T47D (cell line): ENCODE measurements around the gene GJB4.

Source experiments
- DNase-seq, 2 experiments: peaks; one replicate each; pipeline versions ENCODE4 v3.0.0 to v3.0.0-alpha.2; 2011 to 2012; ENCODE audit warnings: low read depth in 1 of 2, low spot score in 1 of 2
- JUND ChIP-seq: IDR thresholded peaks from 2 replicates; pipeline ENCODE4 v1.6.1; 2012; ENCODE audit warnings: low read depth
- in situ Hi-C: cut with HindIII; loops from 2 replicates; pipeline ENCODE4 v1.10.0; 2016; ENCODE audit warnings: low sequenced_read_pairs, low pct_unique_long_range_greater_than_20kb

The GJB4 gene

GRCh38 chr1:34777519-34778321, 18.2 kb downstream of the GJB4 start:
- TF ChIP-seq JUND, result no peak
- no peak for DNase-seq
- in situ Hi-C loops, result no loop called here

- no peak for DNase-seq
- in situ Hi-C loops, result no loop called here
- TF ChIP-seq JUND, result no peak
Observed at GRCh38 chr1:34778381-34778780, 18.8 kb downstream of the GJB4 start.

GRCh38 chr1:34779005-34779404, 19.5 kb downstream of the GJB4 start:
- TF ChIP-seq JUND, result no peak
- in situ Hi-C loops, result no loop called here
- DNase-seq, result no peak

GRCh38 chr1:34779526-34779925, 20.0 kb downstream of the GJB4 start:
- in situ Hi-C loops, result no loop called here
- no peak for DNase-seq
- TF ChIP-seq JUND, result no peak

- in situ Hi-C loops, result no loop called here
- TF ChIP-seq JUND, result no peak
- DNase-seq, result no peak
Observed at GRCh38 chr1:34779962-34780361, 20.4 kb downstream of the GJB4 start.

- in situ Hi-C loops, result no loop called here
- DNase-seq, result no peak
- TF ChIP-seq JUND, result no peak
Observed at GRCh38 chr1:34780528-34780927, 21.0 kb downstream of the GJB4 start.

GRCh38 chr1:34781071-34781843, 21.7 kb downstream of the GJB4 start, which contains the start of gene GJB3:
Gene GJB3 (plus strand): TSS chr1:34781214. CDS start chr1:34784763, 3,549 bp downstream.
- in situ Hi-C loops, result no loop called here
- DNase-seq, result peak; percentile 7 to 21
- TF ChIP-seq JUND, result no peak

- TF ChIP-seq JUND, result no peak
- in situ Hi-C loops, result no loop called here
- DNase-seq, result peak; percentile 38 to 54
Observed at GRCh38 chr1:34781844-34782391, 22.4 kb downstream of the GJB4 start.

GRCh38 chr1:34784751-34785221, 25.2 kb downstream of the GJB4 start:
- no peak for DNase-seq
- in situ Hi-C loops, result no loop called here
- TF ChIP-seq JUND, result no peak

- TF ChIP-seq JUND, result no peak
- in situ Hi-C loops, result no loop called here
- no peak for DNase-seq
Observed at GRCh38 chr1:34785231-34785874, 25.8 kb downstream of the GJB4 start.

GRCh38 chr1:34785875-34786470, 26.4 kb downstream of the GJB4 start:
- in situ Hi-C loops, result no loop called here
- no peak for TF ChIP-seq JUND
- DNase-seq, result no peak
